ENCODE data around the gene GPR142.

Gene GPR142

GRCh38 chr17:74412581-74412980 is 45.3 kb downstream of the GPR142 start:
- in situ Hi-C loops (cut with MboI; ENCODE audit: low pct_unique_long_range_greater_than_20kb, low sequenced_read_pairs): no loop called here
- DNase-seq: no peak

DNA sequence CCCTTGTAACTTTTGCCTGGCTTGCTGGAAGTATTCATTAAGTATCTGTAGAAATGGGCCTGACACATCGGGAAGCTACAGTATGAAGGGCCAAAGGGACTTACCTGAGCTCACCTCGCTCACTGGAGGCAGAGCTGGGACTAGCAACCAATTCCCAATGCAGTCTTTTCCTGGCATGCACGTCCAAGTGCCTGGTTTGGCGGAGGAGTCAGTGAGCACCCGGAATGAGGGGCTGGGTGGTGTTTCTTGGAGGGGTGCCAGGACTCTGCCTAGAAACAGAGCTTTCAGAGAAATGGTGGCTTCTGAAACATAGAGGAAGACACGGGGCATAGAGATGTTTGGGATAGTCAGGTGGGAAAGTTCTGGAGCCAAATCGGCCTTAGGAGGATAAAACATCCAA is 46.2 kb downstream of the GPR142 start:
- no peak for DNase-seq
- in situ Hi-C loops (cut with MboI; ENCODE audit: low pct_unique_long_range_greater_than_20kb, low sequenced_read_pairs): no loop called here

DNA sequence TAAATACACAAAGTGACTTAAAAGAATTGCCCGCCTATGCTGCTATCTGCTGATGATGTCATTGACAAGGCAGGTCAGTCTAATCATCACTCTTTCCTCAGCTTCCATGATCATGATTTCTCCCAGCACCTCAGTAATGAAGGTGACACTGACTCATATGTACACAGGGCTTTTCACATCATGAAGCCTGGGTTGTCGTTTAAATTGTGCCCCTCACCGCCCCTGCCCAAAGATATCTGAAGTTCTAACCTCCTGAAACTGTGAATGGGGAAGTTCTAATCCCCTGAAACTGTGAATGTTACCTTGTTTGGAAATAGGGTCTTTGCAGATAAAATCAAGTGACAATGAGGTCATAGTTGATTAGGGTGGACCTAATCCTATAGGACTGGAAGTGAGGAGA is 47.2 kb downstream of the GPR142 start:
- DNase-seq: no peak
- in situ Hi-C loops (cut with MboI; ENCODE audit: low pct_unique_long_range_greater_than_20kb, low sequenced_read_pairs): no loop called here

DNA sequence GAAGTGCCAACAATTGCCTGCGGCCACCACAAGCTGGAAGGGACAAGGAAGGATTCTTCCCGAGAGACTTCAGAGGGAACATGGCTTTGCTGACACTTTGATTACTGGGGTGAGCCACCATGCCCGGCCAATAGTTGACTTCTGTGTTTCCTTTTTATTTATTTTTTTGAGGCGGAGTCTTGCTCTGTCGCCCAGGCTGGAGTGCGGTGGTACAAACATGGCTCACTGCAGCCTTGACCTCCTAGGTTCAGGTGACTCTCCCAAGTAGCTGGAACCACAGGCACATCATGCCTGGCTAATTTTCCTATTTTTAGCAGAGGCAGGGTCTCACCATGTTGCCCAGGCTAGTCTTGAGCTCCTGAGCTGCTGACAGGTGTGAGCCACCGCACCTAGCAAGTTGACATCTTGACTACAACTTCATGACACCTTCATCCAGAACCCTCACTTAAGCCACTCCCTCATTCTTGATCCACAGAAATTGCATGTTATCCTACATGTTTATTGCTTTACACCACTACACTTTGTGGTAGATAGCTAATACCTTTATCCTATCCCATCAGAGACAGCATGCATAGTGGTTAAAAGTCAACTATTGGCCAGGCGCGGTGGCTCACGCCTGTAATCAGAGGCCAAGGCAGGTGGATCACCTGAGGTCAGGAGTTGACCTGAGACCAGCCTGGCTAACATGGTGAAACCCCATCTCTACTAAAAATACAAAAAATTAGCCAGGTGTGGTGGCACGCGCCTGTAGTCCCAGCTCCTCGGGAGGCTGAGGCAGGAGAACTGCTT is 48.5 kb downstream of the GPR142 start:
- in situ Hi-C loops (cut with MboI; ENCODE audit: low pct_unique_long_range_greater_than_20kb, low sequenced_read_pairs): no loop called here

DNA sequence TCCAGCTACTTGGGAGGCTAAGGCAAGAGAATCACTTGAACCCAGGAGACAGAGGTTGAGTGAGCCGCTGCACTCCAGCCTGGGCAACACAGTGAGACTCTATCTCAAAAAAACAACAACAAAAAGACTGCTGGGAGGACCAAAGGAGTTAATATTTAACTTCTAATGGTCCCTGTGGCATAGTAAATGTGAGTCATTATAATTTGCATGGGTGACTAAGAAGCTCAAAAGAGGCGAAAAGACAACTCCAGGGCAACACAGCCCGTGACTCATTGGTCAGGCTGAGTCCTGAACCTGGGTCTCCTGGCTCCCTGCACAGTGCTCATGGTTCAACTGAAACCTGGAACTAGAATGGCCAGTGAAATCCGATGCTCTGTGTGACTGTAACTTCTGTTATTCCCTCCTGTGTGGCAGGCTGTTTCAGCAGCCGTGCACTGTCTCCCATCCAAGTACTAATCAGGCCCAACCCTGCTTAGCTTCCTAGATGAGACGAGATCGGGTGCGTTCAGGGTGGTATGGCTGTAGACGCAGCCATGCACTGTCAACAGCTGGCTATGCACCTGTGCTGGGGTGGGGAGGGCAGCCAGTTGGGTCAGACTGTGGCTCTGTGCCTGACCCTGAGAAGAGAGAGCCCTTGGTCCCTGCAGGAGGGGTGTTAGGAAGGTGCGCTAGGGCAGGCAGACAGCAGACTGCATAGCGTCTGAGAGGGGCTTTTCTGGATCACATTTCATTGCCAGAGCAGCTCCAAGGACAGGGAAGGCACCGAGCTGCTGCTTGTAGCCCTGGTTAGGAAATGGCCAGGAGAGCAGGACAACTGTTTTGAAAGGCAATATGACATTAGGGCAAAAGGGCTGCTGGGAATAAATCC is 50.1 kb downstream of the GPR142 start:
- in situ Hi-C loops (cut with MboI; ENCODE audit: low pct_unique_long_range_greater_than_20kb, low sequenced_read_pairs): no loop called here

More for the DNA sequence above, 48.5 kb downstream of the GPR142 start:
- DNase-seq: no peak

GRCh38 chr17:74419928-74420411 is 52.7 kb downstream of the GPR142 start:
- in situ Hi-C loops (cut with MboI; ENCODE audit: low pct_unique_long_range_greater_than_20kb, low sequenced_read_pairs): no loop called here

More for the DNA sequence above, 50.1 kb downstream of the GPR142 start:
- DNase-seq: no peak

More at GRCh38 chr17:74419928-74420411, 52.7 kb downstream of the GPR142 start:
- no peak for DNase-seq

Data from KBM-7 (cell line).